HepG2 (cell line): Measurements from ENCODE around the gene RNASE12. TPM values are rescaled to one million over a fixed set of nuclear protein-coding genes. Genes with fewer than 3 reads are reported as not detected.

Experiments used
- CTCF ChIP-seq: sonication (generic); formaldehyde crosslinking; IDR thresholded peaks from 2 replicates; pipeline ENCODE4 v1.5.0; 2020; ENCODE audit warnings: mild to moderate bottlenecking, missing genetic modification reagents, moderate library complexity
- GPN1 ChIP-seq: sonication (generic); formaldehyde crosslinking; IDR thresholded peaks from 2 replicates; pipeline ENCODE4 v1.5.1; 2020; ENCODE audit warnings: missing genetic modification reagents, borderline replicate concordance
- HMG20A ChIP-seq: IDR thresholded peaks from 2 replicates; pipeline ENCODE4 v1.6.1; 2016; ENCODE audit warnings: borderline replicate concordance
- HOXA9 ChIP-seq: sonication (generic); formaldehyde crosslinking; IDR thresholded peaks from 2 replicates; pipeline ENCODE4 v1.8.1; 2022; ENCODE audit warnings: missing genetic modification reagents, mild to moderate bottlenecking, moderate library complexity, borderline replicate concordance
- KDM5B ChIP-seq: sonication (generic); formaldehyde crosslinking; IDR thresholded peaks from 2 replicates; pipeline ENCODE4 v1.4.0; 2020; ENCODE audit warnings: missing genetic modification reagents, mild to moderate bottlenecking, borderline replicate concordance
- MEF2D ChIP-seq: sonication (generic); formaldehyde crosslinking; IDR thresholded peaks from 2 replicates; pipeline ENCODE4 v1.5.1; 2020; ENCODE audit warnings: mild to moderate bottlenecking, missing genetic modification reagents
- NCOR1 ChIP-seq: fragments of 200-600 bp; sonication (generic); IDR thresholded peaks from 2 replicates; pipeline ENCODE4 v1.7.0; 2017; ENCODE audit warnings: antibody characterized with exemption, low read length, borderline replicate concordance
- NR0B2 ChIP-seq: sonication (generic); formaldehyde crosslinking; IDR thresholded peaks from 2 replicates; pipeline ENCODE4 v1.4.0; 2020; ENCODE audit warnings: mild to moderate bottlenecking, missing genetic modification reagents
- PPARG ChIP-seq: conservative IDR thresholded peaks from 2 replicates; pipeline ENCODE4 v1.6.1; 2016; ENCODE audit warnings: missing biosample characterization, missing genetic modification reagents
- RCOR2 ChIP-seq: IDR thresholded peaks from 2 replicates; pipeline ENCODE4 v1.6.1; 2016; ENCODE audit warnings: missing biosample characterization, missing genetic modification reagents
- SAP130 ChIP-seq: IDR thresholded peaks from 2 replicates; pipeline ENCODE4 v1.6.1; 2016; ENCODE audit warnings: low read depth
- ZBTB20 ChIP-seq: sonication (generic); formaldehyde crosslinking; IDR thresholded peaks from 2 replicates; pipeline ENCODE4 v1.8.1; 2023; ENCODE audit warnings: missing genetic modification reagents, low read depth, mild to moderate bottlenecking, borderline replicate concordance
- ZKSCAN1 ChIP-seq: fragments of 150-350 bp; IDR thresholded peaks from 2 replicates; pipeline ENCODE4 v1.6.1; 2014; ENCODE audit warnings: low read length
- ZNF280B ChIP-seq: sonication (generic); formaldehyde crosslinking; IDR thresholded peaks from 2 replicates; pipeline ENCODE4 v1.5.0; 2020; ENCODE audit warnings: missing genetic modification reagents, mild to moderate bottlenecking, borderline replicate concordance
- ZNF614 ChIP-seq: IDR thresholded peaks from 2 replicates; pipeline ENCODE4 v1.6.1; 2018; ENCODE audit warnings: missing biosample characterization, missing genetic modification reagents, inconsistent platforms, borderline replicate concordance
- ZNF883 ChIP-seq: sonication (generic); formaldehyde crosslinking; IDR thresholded peaks from 2 replicates; pipeline ENCODE4 v1.5.1; 2020; ENCODE audit warnings: mild to moderate bottlenecking, missing genetic modification reagents; ENCODE audit errors: not compliant biosample characterization
- polyA plus RNA-seq, 8 experiments: library from polyadenylated mRNA; depleted of rRNA in 3 of 8; stranded (reverse) in 7 of 8; unstranded in 1 of 8; fragments of >200 nt; fragmentation: Illumina TruSeq in 4 of 8; extraction: Trizol in 4 of 8; gene quantifications; 2 replicates each; pipeline versions ENCODE4 v1.2.1 to v1.2.3, GENCODE V29; 2011 to 2016; ENCODE audit warnings: low read depth in 4 of 8, missing spikeins in 1 of 8, mixed read lengths in 1 of 8; ENCODE audit not compliant: insufficient read depth in 1 of 8
- total RNA-seq, 5 experiments: library from RNA; depleted of rRNA; stranded (reverse); fragments of >200 nt; fragmentation: Illumina TruSeq; extraction: Trizol; gene quantifications; 2 replicates each; pipeline ENCODE4 v1.2.3, GENCODE V29; 2016; ENCODE audit warnings: low read depth in 1 of 5
- TF ChIP-seq, protein P1 (sequence below): IDR thresholded peaks from 2 replicates; pipeline ENCODE4 v1.6.1; 2016; ENCODE audit warnings: missing compliant biosample characterization, missing genetic modification reagents, borderline replicate concordance
- TF ChIP-seq, protein P2 (sequence below): sonication (generic); formaldehyde crosslinking; IDR thresholded peaks from 2 replicates; pipeline ENCODE4 v1.4.0; 2020; ENCODE audit warnings: missing genetic modification reagents

RNASE12 gene
- total and polyA plus RNA-seq, 2 of the 13 experiments (the other 11 are each of a cell fraction or from before 2014, with no cell fraction given): not detected

- TF ChIP-seq ZNF614 (CRISPR knock-in tag) (no peak), ZNF883 (CRISPR knock-in tag) (no peak), CTCF (CRISPR knock-in tag) (peak; percentile 98), ZNF280B (CRISPR knock-in tag) (peak; percentile 81; the same call in 1 of the 2 replicates), PPARG (CRISPR knock-in tag) (peak; percentile 56; the same call in 1 of the 2 replicates), HOXA9 (peak; percentile 62; the same call in 1 of the 2 replicates), GPN1 (CRISPR knock-in tag) (0 out of 2 replicates have a peak, but pooled peaks have one; percentile 23), RCOR2 (CRISPR knock-in tag) (peak; percentile 35; the same call in 1 of the 2 replicates), MEF2D (CRISPR knock-in tag) (0 out of 2 replicates have a peak, but pooled peaks have one; percentile 15), NR0B2 (CRISPR knock-in tag) (0 out of 2 replicates have a peak, but pooled peaks have one; percentile 39), ZBTB20 (CRISPR knock-in tag) (no peak), SAP130 (CRISPR knock-in tag) (peak; percentile 47; the same call in 1 of the 2 replicates), KDM5B (peak; percentile 49; the same call in 1 of the 2 replicates), NCOR1 (peak; percentile 79; the same call in 1 of the 2 replicates), ZKSCAN1 (peak; percentile 51; the same call in 1 of the 2 replicates), HMG20A (CRISPR knock-in tag) (no peak; the same call in 1 of the 2 replicates)
- TF ChIP-seq, protein P1, sequence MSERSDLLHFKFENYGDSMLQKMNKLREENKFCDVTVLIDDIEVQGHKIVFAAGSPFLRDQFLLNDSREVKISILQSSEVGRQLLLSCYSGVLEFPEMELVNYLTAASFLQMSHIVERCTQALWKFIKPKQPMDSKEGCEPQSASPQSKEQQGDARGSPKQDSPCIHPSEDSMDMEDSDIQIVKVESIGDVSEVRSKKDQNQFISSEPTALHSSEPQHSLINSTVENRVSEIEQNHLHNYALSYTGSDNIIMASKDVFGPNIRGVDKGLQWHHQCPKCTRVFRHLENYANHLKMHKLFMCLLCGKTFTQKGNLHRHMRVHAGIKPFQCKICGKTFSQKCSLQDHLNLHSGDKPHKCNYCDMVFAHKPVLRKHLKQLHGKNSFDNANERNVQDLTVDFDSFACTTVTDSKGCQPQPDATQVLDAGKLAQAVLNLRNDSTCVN: no peak
- TF ChIP-seq, protein P2, sequence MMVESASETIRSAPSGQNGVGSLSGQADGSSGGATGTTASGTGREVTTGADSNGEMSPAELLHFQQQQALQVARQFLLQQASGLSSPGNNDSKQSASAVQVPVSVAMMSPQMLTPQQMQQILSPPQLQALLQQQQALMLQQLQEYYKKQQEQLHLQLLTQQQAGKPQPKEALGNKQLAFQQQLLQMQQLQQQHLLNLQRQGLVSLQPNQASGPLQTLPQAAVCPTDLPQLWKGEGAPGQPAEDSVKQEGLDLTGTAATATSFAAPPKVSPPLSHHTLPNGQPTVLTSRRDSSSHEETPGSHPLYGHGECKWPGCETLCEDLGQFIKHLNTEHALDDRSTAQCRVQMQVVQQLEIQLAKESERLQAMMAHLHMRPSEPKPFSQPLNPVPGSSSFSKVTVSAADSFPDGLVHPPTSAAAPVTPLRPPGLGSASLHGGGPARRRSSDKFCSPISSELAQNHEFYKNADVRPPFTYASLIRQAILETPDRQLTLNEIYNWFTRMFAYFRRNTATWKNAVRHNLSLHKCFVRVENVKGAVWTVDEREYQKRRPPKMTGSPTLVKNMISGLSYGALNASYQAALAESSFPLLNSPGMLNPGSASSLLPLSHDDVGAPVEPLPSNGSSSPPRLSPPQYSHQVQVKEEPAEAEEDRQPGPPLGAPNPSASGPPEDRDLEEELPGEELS: no peak
Measured at GRCh38 chr14:20609215-20610001, 18.2 kb upstream of the RNASE12 start (continued).
